HL-60/S4 treated with retinoic acid at 250 ng/mL for 4 days and 3 days (cell line): ENCODE measurements around the gene PPID.

Source experiments
- in situ Hi-C: fragments of 300-500 bp; cut with MboI; formaldehyde crosslinking; loops from 2 replicates; pipeline ENCODE4 v1.7.0; 2022; ENCODE audit warnings: low sequenced_read_pairs

Gene PPID

DNA sequence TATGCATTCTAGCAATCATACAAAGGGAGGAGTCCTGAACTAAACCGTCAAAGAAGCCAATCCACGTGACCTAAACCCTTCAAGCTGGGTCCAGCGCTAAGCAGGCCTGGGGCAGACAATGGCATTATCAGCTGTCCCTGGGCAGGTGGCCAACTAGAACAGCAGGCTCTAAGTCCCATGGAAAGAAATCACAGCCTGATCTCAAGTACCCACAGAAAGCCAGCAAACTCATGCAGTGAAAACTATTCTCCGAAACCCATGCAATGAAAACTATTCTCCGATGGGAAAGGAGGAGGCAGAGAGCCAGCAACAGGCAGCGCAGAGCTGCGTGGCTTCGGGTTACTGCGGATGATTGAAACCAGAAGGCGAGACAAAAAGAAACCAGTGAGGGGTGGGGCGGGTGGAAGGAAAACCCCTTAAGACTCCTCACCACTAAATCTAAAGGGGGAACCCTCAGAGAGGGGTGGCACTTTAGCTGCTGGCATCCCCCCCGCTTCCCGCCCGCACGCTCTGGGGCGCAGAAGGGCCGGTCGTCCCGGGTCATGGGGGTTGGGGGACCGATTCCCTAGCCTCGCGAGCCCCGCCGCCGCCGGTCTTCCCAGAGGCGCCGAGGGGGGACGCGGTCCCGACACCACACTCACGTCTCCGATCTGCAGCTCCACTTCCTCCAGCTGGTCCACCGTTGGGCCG lies 52.1 kb downstream of the PPID start:
- in situ Hi-C loops: loop anchor here (25.0 kb wide), 1 partner anchor 684 kb away; no protein-coding TSS in a partner anchor

- in situ Hi-C loops: loop anchor here (25.0 kb wide), 1 partner anchor 682 kb away; no protein-coding TSS in a partner anchor
Observed at GRCh38 chr4:158669310-158669709, 53.9 kb downstream of the PPID start.

- in situ Hi-C loops: loop anchor here (25.0 kb wide), 1 partner anchor 680 kb away; no protein-coding TSS in a partner anchor
Observed at GRCh38 chr4:158667651-158668198, 55.5 kb downstream of the PPID start.

- in situ Hi-C loops: loop anchor here (25.0 kb wide), 1 partner anchor 680 kb away; no protein-coding TSS in a partner anchor
Observed at GRCh38 chr4:158666892-158667291, 56.3 kb downstream of the PPID start.

GRCh38 chr4:158664806-158665205 lies 58.4 kb downstream of the PPID start:
- in situ Hi-C loops: loop anchor here (25.0 kb wide), 1 partner anchor 678 kb away; no protein-coding TSS in a partner anchor

GRCh38 chr4:158663707-158664625 lies 59.2 kb downstream of the PPID start:
- in situ Hi-C loops: loop anchor here (25.0 kb wide), 1 partner anchor 677 kb away; no protein-coding TSS in a partner anchor

- in situ Hi-C loops: loop anchor here (25.0 kb wide), 1 partner anchor 676 kb away; no protein-coding TSS in a partner anchor
Observed at GRCh38 chr4:158663255-158663654, 59.9 kb downstream of the PPID start.
